Measurements from ENCODE around the gene NELL2.
"Not testable (repeated sequence)": the region's sequence is repeated elsewhere in the genome, so short reads cannot be mapped to it uniquely, and the experiment has no call there.

Gene NELL2

GRCh38 chr12:44875954-44876543, at the start of gene NELL2:
TSS of gene NELL2 (minus strand) at chr12:44876315. CDS start at chr12:44875869, 446 bp downstream.
- no peak for DNase-seq

DNA sequence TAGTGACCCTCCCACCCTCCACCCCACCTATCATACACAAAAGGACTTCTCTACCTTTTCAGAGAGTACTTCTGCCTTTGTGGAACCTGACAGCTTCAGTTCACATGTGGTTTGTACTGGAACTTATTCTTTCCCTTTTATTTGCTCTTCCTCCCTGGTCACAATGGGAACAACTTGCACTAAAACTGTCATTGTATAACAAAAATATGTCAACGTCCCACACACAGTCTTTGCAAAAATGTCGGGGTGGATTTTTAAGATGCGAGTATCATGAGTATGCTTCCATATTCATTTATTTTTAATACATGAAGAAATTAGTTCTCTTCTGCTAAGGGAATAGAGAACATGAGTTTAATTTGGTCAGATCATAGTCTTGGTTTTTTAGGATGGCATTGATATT, 45.6 kb upstream of the NELL2 start:
- no peak for DNase-seq

GRCh38 chr12:44917141-44917540, 41.0 kb upstream of the NELL2 start:
- no peak for DNase-seq

GRCh38 chr12:44915958-44916357, 39.8 kb upstream of the NELL2 start:
- no peak for DNase-seq

DNA sequence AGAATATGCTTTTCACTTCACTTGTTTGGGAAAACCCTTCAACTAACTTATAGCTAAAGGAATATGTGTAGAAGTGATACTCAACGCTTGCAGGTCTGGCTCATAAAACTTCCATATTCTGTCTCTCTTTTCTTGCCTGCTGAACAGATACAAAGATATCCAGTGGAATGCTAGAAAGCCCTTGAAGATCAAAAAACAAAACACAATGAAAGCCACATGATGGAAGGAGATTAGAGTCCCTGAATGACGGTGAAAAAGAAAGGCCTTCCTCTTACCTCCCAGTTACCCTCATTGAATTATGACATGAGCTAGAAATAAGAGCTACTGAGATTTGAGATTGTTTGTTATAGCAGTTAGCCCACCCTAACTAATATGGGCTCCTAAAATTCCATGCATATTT, 28.2 kb upstream of the NELL2 start:
- DNase-seq: no peak

DNA sequence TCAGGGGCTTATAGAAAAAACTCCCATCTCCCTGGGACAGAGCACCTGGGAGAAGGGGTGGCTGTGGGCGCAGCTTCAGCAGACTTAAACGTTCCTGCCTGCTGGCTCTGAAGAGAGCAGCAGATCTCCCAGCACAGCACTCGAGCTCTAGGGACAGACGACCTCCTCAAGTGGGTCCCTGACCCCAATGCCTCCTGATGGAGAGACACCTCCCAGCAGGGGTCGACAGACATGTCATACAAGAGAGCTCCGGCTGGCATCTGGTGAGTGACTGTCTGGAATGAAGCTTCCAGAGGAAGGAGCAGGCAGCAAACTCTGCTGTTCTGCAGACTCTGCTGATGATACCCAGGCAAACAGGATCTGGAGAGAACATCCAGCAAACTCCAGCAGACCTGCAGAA, 22.0 kb upstream of the NELL2 start:
- DNase-seq: not testable (repeated sequence)

- no peak for DNase-seq
These were observed 13.8 kb upstream of the NELL2 start for GRCh38 chr12:44889926-44890325.

- DNase-seq: no peak
These were observed 13.0 kb upstream of the NELL2 start for GRCh38 chr12:44889162-44889561.

- DNase-seq: no peak
These were observed 9.8 kb upstream of the NELL2 start for GRCh38 chr12:44885902-44886301.

GRCh38 chr12:44881197-44881596, 5.1 kb upstream of the NELL2 start:
- DNase-seq: no peak

GRCh38 chr12:44876544-44877410, 662 bp upstream of the NELL2 start:
- DNase-seq: no peak

DNA sequence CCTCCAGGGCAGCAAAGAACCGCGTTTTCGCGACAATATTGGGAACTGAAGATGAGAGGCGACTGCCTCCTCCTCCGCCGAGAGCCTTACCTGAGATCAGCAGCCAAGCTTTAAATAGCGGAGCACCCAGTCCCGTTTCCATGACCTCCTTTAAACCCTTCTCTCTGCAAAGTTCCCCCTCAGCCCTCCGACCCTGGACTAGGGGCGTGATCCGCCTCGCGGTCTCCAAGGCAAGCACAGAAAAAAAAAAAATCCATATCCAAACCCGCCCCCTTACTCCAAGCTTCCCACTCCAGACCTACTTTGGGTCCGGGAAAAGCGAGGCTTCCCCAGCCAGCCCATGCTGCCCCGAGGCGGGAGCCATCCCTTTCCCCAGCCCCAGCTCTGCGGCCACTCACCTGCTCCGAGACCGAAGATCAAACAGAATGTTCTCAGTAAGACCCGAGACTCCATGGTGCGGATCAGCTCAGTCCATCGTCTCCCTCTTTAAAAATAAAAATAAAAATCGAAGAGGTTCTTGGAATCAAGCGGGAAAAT, 630 bp downstream of the NELL2 start:
- DNase-seq: no peak

- no peak for DNase-seq
These were observed 1.1 kb downstream of the NELL2 start for GRCh38 chr12:44874981-44875416.

- no peak for DNase-seq
These were observed 2.2 kb downstream of the NELL2 start for GRCh38 chr12:44873898-44874297.

DNA sequence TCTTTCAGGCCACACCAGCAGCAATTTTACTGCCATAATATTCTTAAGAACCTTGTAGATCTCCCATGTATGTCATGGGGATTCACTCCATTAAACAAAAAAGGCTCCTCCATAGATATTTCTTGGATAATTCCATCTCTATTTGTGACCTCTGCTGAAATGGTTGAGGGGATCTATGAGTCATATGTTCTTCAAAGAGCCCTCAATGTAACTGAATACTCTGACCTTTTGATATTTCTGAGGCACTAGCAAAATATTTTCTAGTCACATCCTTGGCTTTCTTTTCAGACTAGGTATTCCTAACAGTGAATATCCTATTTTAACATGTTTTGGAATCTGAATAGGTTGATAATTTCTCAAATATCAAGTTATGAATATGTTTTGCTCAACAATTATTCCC, 6.6 kb downstream of the NELL2 start:
- no peak for DNase-seq

DNA sequence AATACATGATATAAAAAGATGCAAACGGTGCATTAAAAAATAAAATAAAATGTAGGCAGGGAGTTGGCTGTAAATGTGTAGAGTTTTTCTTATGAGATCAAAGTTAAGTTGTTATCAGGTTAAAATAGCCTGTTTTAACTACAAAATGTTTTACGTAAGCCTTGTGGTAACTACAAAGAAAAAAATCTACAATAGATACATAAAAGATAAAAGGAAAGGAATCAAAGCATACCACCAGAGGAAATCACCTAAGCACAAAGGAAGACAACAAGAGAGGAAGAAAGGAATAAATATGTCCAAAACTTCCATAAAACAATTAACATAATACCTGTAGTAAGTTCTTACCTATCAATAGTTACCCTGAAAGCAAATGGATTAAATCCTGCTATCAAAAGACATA, 12.2 kb downstream of the NELL2 start:
- DNase-seq: no peak

GRCh38 chr12:44859998-44860689, 16.0 kb downstream of the NELL2 start:
- no peak for DNase-seq

GRCh38 chr12:44858226-44858855, 17.8 kb downstream of the NELL2 start:
- DNase-seq: no peak

DNA sequence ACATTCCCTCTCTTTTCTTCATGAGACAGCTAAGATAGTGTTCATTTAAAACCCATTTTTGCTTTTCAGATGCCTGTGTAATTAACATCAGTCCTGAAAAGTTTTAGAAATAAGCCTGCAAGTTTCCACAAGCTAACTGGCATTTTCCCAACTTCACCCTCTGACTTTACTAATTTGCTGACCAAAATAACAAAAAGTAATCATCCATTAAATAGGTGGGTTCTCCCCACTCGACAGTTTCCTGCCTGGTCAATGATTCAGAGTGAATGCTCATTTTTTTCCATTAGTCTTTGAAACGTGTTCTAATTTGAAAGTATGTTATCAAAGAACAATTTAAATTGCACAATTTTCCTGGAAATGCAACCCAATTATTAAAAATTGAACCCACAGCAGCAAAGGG, 23.6 kb downstream of the NELL2 start:
- no peak for DNase-seq

- no peak for DNase-seq
These were observed 24.5 kb downstream of the NELL2 start for GRCh38 chr12:44851586-44851985.

DNA sequence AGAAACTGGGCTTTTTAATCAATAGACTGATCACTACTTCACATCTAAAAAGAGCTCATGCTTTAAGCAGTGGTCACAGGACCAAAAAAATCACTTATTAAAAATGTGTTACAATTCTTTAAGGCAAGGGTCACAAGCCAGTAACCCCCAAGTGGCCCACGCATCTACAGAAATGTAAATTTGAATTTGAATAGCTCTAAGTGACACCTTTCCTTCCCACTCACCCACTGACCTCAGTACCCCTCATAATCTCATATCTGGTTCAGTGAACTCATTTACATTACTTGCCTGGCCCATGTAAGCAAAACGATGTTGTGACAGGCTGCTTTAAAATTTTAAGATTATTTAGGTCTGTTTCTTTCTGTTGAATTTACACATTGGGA, 27.4 kb downstream of the NELL2 start:
- no peak for DNase-seq

GRCh38 chr12:44847888-44848702, 28.0 kb downstream of the NELL2 start:
- no peak for DNase-seq
